Thymus (tissue), 11 donors: ENCODE data around the gene UPK1B. TPM values are rescaled to one million over a fixed set of nuclear protein-coding genes. Genes with fewer than 3 reads are reported as not detected.
A peak's percentile ranks its signal among the peaks of the same experiment; 100 is the strongest.

Source experiments
- DNase-seq, 9 donors: peaks; one replicate each; pipeline ENCODE4 v3.0.0-alpha.2; 2013; ENCODE audit warnings: low spot score in 9 of 9, low read depth in 6 of 9, missing footprints in 1 of 9
- H3K27ac ChIP-seq, 2 donors: one replicate each; pipeline ENCODE4 v1.5.1; 2013; ENCODE audit warnings: control low read depth in 1 of 2, low read depth in 1 of 2, low read length in 1 of 2, mild to moderate bottlenecking in 1 of 2, moderate library complexity in 1 of 2
- H3K27me3 ChIP-seq, 2 donors: one replicate each; pipeline ENCODE4 v1.5.1; 2013; ENCODE audit warnings: low read length in 1 of 2; ENCODE audit not compliant: control insufficient read depth in 2 of 2, insufficient read depth in 1 of 2
- H3K36me3 ChIP-seq, 2 donors: one replicate each; pipeline ENCODE4 v1.5.1; 2013; ENCODE audit warnings: low read length in 1 of 2, mild to moderate bottlenecking in 1 of 2, moderate library complexity in 1 of 2; ENCODE audit not compliant: control insufficient read depth in 2 of 2, insufficient read depth in 2 of 2
- H3K4me1 ChIP-seq, 2 donors: one replicate each; pipeline ENCODE4 v1.5.1; 2013; ENCODE audit warnings: low read length in 2 of 2; ENCODE audit not compliant: control insufficient read depth in 2 of 2, insufficient read depth in 2 of 2
- H3K4me3 ChIP-seq, 2 donors: one replicate each; pipeline ENCODE4 v1.5.1; 2013; ENCODE audit warnings: low read length in 2 of 2, control low read depth in 1 of 2, mild to moderate bottlenecking in 1 of 2
- H3K9me3 ChIP-seq, 2 donors: one replicate each; pipeline ENCODE4 v1.5.1; 2013; ENCODE audit warnings: low read length in 1 of 2, mild to moderate bottlenecking in 1 of 2; ENCODE audit not compliant: control insufficient read depth in 2 of 2, insufficient read depth in 1 of 2
- WGBS: extraction: QIAGEN DNeasy Blood & Tissue Kit; methylation state at CpG from one replicate; pipeline ENCODE4 v1.1.7; 2013; 5-methylcytosine and 5-hydroxymethylcytosine counted together
- polyA plus RNA-seq: library from polyadenylated mRNA; stranded (reverse); fragments of 200-250 nt; gene quantifications from one replicate; pipeline ENCODE4 v1.2.3, GENCODE V29; 2013
- total RNA-seq: library from RNA; stranded (reverse); fragments of 120-200 nt; gene quantifications from one replicate; pipeline ENCODE4 v1.2.4, GENCODE V29; 2013
- donor health status: healthy.

UPK1B gene
- total and polyA plus RNA-seq, 2 donors: 0.52 to 8.6 TPM

DNA sequence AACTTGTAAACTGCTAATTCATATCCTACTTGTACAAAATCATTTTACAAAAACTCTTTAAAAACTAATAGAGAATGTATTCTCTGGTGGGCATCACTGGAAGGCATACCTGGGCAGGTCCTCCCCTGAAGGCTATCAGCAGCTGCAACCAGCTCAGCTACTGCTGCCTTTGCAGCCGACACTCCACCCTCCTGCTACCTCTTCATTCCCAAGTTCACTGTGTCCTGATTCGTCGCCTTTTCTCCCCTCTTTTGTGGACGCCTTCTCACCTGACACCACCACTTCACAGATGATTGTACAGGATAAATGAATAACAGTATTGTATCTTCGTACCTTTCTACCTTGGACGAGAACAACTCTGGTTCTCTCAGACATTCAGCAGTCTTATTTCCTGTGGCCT, 38.4 kb downstream of the UPK1B start:
- Histone ChIP-seq H3K9me3 (no peaks in the 10 kb centered on the region), H3K27ac (no peak overlapping the region), H3K27me3 (no peaks in the 10 kb centered on the region), H3K36me3 (peaks cover 12 to 19% of the 10 kb centered on the region in 2 donors), H3K4me3 (no peak overlapping the region), H3K4me1 (peaks cover 3 to 10% of the 10 kb centered on the region in 2 donors)
- WGBS: 90% methylated on average over 6 of the region's 6 CpGs
- DNase-seq: no peak

DNA sequence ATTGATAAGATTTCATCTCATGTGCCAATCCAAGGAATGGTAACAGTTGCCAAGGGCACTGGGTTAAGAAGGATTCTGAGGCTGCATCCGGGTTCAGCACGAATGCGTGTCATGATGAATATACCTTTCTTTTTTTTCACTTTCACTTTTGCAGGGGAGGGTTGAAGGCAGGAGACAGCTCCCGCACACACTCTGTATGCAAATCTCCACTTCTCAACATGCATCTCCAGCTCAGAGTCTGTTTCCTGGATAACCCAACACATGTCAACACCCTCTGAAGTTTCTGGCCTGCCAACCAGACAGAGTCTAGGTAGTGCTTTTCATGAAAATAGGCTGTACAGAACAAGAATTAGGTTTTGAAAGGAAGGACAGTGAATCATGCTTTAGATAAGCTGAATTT, 45.7 kb downstream of the UPK1B start:
- no peaks in the 10 kb centered on the region for H3K9me3 ChIP-seq
- 73% methylated on average over 4 of the region's 4 CpGs for WGBS
- no peaks in the 10 kb centered on the region for H3K27me3 ChIP-seq
- H3K4me1 ChIP-seq: peaks cover 0 to 11% of the 10 kb centered on the region in 2 donors
- no peak overlapping the region for H3K4me3 ChIP-seq
- peak overlapping the region in 1 of 2 donors; percentile 51 for H3K27ac ChIP-seq
- H3K36me3 ChIP-seq: peaks cover 13 to 26% of the 10 kb centered on the region in 2 donors
- peak in 2 of 9 donors; percentile 43 to 59 for DNase-seq

DNA sequence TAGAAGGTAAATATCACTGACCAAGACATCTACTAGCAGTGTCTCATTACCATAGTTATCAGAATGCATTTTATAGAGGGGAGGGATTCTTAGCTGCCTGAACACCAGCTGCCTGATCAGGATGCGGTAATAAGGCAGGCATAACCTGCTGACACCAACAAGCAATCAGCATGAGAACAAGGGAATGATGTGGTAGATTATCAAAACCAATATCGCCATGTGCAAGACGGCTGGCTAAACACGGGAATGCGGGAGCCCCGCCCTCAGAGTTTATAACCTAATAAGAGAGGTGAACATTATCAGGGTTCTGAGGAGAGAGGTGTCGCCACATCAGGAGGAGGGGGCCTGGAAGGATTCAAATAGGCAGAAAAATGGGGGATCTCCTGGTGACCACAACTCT, 46.8 kb downstream of the UPK1B start:
- Histone ChIP-seq H3K27ac (no peak overlapping the region), H3K9me3 (no peaks in the 10 kb centered on the region), H3K36me3 (peaks cover 9 to 20% of the 10 kb centered on the region in 2 donors), H3K27me3 (no peaks in the 10 kb centered on the region), H3K4me3 (no peak overlapping the region), H3K4me1 (peaks cover 0 to 11% of the 10 kb centered on the region in 2 donors)
- no peak for DNase-seq
- 97% methylated on average over 7 of the region's 7 CpGs for WGBS

DNA sequence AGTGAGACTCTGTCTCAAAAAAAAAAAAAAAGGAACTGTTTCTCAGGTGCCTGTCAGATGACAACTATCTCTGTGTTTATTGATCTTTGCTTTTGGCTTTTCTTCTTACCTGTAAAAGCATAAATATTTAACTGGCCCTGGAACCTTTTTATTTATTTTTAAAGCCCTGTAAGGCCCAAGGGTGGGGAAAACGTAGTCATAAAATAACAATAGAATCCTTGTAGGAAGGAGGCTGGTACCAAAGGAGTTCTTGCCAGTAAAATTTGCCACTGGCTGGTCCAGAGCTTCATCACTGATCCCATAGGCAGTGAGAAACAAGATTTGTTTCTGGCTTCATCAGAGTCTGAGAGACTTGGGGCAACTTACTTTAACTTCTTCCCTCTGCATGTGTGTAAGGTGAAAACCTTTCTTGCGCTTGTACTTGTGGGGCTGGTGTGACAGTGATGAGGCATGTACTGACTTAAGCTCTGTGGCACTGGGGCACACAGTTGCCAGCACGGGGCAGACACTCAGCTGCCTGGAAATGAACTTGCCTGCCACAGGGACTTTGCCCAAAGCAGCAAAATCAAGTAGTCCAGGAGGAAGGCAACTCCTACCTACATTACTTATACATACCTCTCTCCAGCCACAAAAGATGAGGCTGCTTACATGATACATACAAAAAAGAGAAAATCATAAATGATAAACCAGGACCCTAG, 47.7 kb downstream of the UPK1B start:
- Histone ChIP-seq H3K4me3 (no peak overlapping the region), H3K4me1 (peaks cover 0 to 11% of the 10 kb centered on the region in 2 donors), H3K27ac (no peak overlapping the region), H3K36me3 (peaks cover 7 to 18% of the 10 kb centered on the region in 2 donors), H3K27me3 (no peaks in the 10 kb centered on the region), H3K9me3 (no peaks in the 10 kb centered on the region)
- no peak for DNase-seq
- WGBS: 97% methylated on average over 3 of the region's 3 CpGs

DNA sequence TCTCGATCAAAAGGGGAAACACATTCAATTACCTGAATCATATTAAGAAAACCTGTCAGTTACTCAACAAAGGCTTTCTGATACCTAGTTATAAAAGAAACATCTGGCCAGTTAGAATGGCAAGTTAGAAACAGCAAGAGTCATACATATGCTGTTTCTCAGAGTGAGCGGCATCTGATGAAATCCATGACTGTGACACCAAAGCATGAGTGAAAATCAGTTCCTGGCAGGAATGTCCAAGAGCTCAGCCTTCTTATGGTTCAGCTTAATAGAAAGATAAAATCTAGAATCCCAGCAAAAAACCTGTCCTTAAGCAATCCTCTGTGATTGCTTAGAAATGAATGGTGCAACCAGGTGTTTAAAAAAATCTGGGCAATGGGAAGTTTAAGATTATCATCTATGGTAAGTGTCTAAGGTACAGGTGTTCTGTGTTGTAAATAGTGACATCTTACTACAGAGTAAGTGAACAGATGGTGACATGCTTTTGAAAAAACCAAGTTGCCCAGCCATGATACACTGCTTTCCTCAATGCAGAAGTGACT, 48.5 kb downstream of the UPK1B start:
- Histone ChIP-seq H3K27me3 (no peaks in the 10 kb centered on the region), H3K36me3 (peaks cover 12 to 23% of the 10 kb centered on the region in 2 donors), H3K9me3 (no peaks in the 10 kb centered on the region), H3K4me1 (peaks cover 0 to 11% of the 10 kb centered on the region in 2 donors), H3K4me3 (no peak overlapping the region), H3K27ac (no peak overlapping the region)
- no peak for DNase-seq
- 96% methylated on average over 2 of the region's 2 CpGs for WGBS

DNA sequence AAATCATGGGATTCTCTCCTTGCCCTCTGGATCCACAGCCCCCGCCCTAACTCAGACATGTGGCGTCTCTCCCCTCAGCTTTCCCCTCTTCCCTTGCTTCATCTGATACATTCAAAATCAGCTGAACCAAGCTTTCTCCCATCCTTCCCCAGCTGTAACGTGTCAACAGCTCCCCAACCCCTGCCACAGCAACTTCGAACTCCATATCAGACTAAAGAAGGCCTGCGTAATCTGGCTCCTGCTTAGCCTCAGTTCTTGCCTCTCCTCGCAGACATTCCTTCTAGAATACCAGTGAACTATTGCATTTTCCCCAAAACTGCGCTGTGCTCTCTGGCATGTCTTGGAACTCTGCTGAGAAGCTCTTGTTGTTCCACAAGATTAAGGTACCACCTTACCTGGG, 49.0 kb downstream of the UPK1B start:
- peaks cover 0 to 11% of the 10 kb centered on the region in 2 donors for H3K4me1 ChIP-seq
- H3K4me3 ChIP-seq: no peak overlapping the region
- no peak overlapping the region for H3K27ac ChIP-seq
- peaks cover 10 to 28% of the 10 kb centered on the region in 2 donors for H3K36me3 ChIP-seq
- DNase-seq: no peak
- no peaks in the 10 kb centered on the region for H3K27me3 ChIP-seq
- 98% methylated on average over 7 of the region's 7 CpGs for WGBS
- H3K9me3 ChIP-seq: no peaks in the 10 kb centered on the region

DNA sequence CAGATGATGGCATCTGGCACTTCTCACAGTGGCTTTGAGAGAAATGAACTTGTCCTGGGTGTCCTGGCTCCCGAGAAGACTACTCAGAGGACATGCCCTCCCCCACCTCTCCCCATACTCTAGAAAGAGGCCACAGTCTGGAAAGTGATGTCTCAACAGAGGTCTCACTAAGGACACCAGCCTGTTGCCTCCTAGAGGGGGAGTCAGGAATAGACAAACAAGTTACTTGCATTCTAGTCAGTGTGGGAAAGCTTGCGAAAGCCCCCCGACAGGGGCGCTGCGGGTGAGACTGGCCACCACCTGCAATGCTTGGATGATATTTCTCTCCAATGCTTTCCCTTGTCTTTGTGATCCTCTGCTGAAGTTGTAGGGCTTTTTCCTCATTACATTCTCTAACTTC, 50.1 kb downstream of the UPK1B start:
- Histone ChIP-seq H3K4me3 (no peak overlapping the region), H3K9me3 (no peaks in the 10 kb centered on the region), H3K27me3 (no peaks in the 10 kb centered on the region), H3K36me3 (peaks cover 17 to 26% of the 10 kb centered on the region in 2 donors), H3K4me1 (peaks cover 0 to 10% of the 10 kb centered on the region in 2 donors), H3K27ac (no peak overlapping the region)
- WGBS: 98% methylated on average over 5 of the region's 5 CpGs
- DNase-seq: no peak

DNA sequence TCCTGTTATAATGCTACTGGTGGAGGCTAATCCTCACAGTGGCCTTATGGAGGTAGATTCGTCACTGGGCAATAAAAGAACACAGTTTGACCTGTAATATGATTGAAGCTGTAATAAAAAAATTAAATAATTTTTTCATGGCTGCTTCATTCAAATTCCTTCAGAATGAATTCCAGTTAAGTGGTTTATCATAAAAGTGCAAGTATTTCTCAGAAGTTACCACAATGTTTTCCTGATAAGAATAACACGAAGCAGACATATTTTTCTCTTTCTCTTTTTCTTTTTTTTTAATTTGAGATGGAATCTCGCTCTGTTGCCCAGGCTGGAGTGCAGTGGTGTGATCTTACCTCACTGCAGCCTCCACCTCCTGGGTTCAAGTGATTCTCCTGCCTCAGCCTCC, 51.7 kb downstream of the UPK1B start:
- Histone ChIP-seq H3K36me3 (peaks cover 20 to 39% of the 10 kb centered on the region in 2 donors), H3K27ac (no peak overlapping the region), H3K4me3 (no peak overlapping the region), H3K9me3 (no peaks in the 10 kb centered on the region), H3K4me1 (no peaks in the 10 kb centered on the region), H3K27me3 (no peaks in the 10 kb centered on the region)
- DNase-seq: no peak
- WGBS: 79% methylated on average over 3 of the region's 3 CpGs

DNA sequence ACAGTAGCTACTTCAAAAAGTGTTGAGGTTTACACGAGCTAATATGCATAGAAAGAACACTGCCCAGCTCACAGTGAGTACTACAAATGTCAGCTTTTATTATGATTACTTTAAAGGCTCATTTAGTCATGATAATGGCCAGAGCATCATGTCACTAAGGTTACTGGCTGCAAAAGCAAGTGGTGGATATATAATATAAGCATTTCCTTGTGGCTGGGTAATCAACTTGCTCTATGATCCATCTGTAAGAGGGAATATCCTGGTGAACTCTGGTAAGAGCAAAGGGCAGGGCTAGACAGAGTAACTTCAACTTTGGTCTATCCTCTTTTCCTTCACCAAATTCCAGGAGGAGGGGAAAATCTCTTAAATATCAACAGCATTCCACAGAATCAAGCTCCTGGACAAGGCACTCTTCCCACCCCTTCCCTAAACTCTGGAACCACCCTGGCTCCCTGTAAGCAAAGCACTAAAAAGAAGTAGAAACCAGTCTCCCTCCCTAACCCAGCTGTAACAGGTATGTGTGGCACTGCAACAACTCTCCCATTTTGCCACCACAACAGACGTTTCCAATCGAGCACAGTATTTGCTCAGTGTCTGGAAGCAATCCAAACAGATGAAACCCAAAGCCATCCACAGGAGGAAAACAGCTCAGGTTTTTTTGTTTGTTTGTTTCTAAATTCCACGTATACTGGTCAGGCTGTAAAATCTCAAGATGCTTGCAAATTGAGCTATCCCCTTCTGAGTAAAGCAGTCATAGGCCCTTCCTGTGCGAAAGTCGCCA, 53.9 kb downstream of the UPK1B start:
- Histone ChIP-seq H3K27ac (no peak overlapping the region), H3K4me3 (no peak overlapping the region), H3K36me3 (peaks cover 20 to 37% of the 10 kb centered on the region in 2 donors), H3K27me3 (no peaks in the 10 kb centered on the region), H3K4me1 (no peaks in the 10 kb centered on the region), H3K9me3 (no peaks in the 10 kb centered on the region)
- no peak for DNase-seq
- 97% methylated on average over 6 of the region's 6 CpGs for WGBS
